Endothelial cell of umbilical vein (primary cell): ENCODE measurements around the gene ACER1. TPM values are rescaled to one million over a fixed set of nuclear protein-coding genes. Genes with fewer than 3 reads are reported as not detected.

Experiments
- BruUV-seq: library from RNA; stranded (reverse); fragments of 400-500 nt; replicated peaks from 2 replicates; lab custom pipeline; 2021; lab: Mats Ljungman, UMichigan
- CTCF ChIA-PET: fragments of 300-600, 350-600 bp; sonication (Branson Sonifier 250); formaldehyde crosslinking; loops from one replicate; lab custom pipeline; 2021; ENCODE audit warnings: antibody characterized with exemption, inconsistent platforms; lab: Charles Lee
- POLR2A ChIA-PET: fragments of 300-600, 350-600 bp; sonication (Branson Sonifier 250); formaldehyde crosslinking; loops from one replicate; lab custom pipeline; 2021; ENCODE audit warnings: antibody characterized with exemption, inconsistent platforms; lab: Charles Lee
- DNase-seq: peaks from one replicate; pipeline ENCODE4 v3.0.0-alpha.2; 2011; ENCODE audit warnings: low read depth, low spot score
- FAIRE-seq: peaks from 2 replicates; lab custom pipeline; 2011; peaks lifted over from hg19 to GRCh38; lab: Jason Lieb, UNC
- H2AFZ ChIP-seq: 2 replicates; pipeline ENCODE4 v1.6.0; 2012; ENCODE audit warnings: low read depth, low read length, control low read depth, inconsistent platforms
- H3K27ac ChIP-seq: 2 replicates; pipeline ENCODE4 v1.5.1; 2011; ENCODE audit warnings: low read depth, mild to moderate bottlenecking, control low read depth, low read length, moderate library complexity; ENCODE audit not compliant: insufficient read depth
- H3K27me3 ChIP-seq, 2 experiments: 2 replicates each; pipeline versions ENCODE4 v1.6.0 to v1.6.1; 2011; ENCODE audit warnings: low read length in 2 of 2, mixed read lengths in 1 of 2; ENCODE audit not compliant: control insufficient read depth in 2 of 2, insufficient read depth in 2 of 2
- H3K36me3 ChIP-seq, 2 experiments: 2 replicates in 1 of 2; 3 replicates in 1 of 2; pipeline ENCODE4 v1.5.1; 2011; ENCODE audit warnings: low read length in 2 of 2, mild to moderate bottlenecking in 1 of 2, moderate library complexity in 1 of 2; ENCODE audit not compliant: control insufficient read depth in 2 of 2, insufficient read depth in 2 of 2; ENCODE audit errors: extremely low read depth in 1 of 2
- H3K4me1 ChIP-seq: 3 replicates; pipeline ENCODE4 v1.5.1; 2011; ENCODE audit warnings: mild to moderate bottlenecking, low read length; ENCODE audit not compliant: control insufficient read depth, insufficient read depth; ENCODE audit errors: extremely low read depth
- H3K4me2 ChIP-seq: 2 replicates; pipeline ENCODE4 v1.6.1; 2011; ENCODE audit warnings: low read length, control low read depth, mixed read lengths; ENCODE audit not compliant: insufficient read depth
- H3K4me3 ChIP-seq, 3 experiments: fragments of 200-600 bp in 1 of 3; sonication (generic), shearing (Covaris generic) in 1 of 3; replicated peaks in 1 of 3; 2 replicates each; pipeline ENCODE4 v1.5.1; 2011 to 2016; ENCODE audit warnings: control low read depth in 3 of 3, low read length in 3 of 3, mild to moderate bottlenecking in 2 of 3, inconsistent platforms in 1 of 3, low read depth in 1 of 3, moderate library complexity in 1 of 3; ENCODE audit not compliant: insufficient read depth in 1 of 3
- H3K79me2 ChIP-seq: 2 replicates; pipeline ENCODE4 v1.6.0; 2012; ENCODE audit warnings: low read length, inconsistent platforms; ENCODE audit not compliant: control insufficient read depth, insufficient read depth
- H3K9ac ChIP-seq: replicated peaks from 2 replicates; pipeline ENCODE3; 2011; ENCODE audit warnings: low read length, control low read depth; ENCODE audit not compliant: insufficient read depth; ENCODE audit errors: extremely low read depth
- H3K9me1 ChIP-seq: replicated peaks from 3 replicates; pipeline ENCODE4 v1.6.0; 2011; ENCODE audit warnings: mild to moderate bottlenecking, low read length; ENCODE audit not compliant: control insufficient read depth, insufficient read depth; ENCODE audit errors: extremely low read depth
- H3K9me3 ChIP-seq: replicated peaks from 2 replicates; pipeline ENCODE4 v1.5.1; 2012; ENCODE audit warnings: low read length, inconsistent platforms; ENCODE audit not compliant: control insufficient read depth, insufficient read depth
- H4K20me1 ChIP-seq: replicated peaks from 2 replicates; pipeline ENCODE3; 2011; ENCODE audit warnings: mild to moderate bottlenecking, low read length; ENCODE audit not compliant: control insufficient read depth, insufficient read depth; ENCODE audit errors: extremely low read depth
- EZH2 ChIP-seq: IDR thresholded peaks from 2 replicates; pipeline ENCODE4 v1.6.1; 2012; ENCODE audit warnings: borderline replicate concordance, low read depth, mild to moderate bottlenecking, moderate library complexity, low read length, inconsistent platforms; ENCODE audit not compliant: severe bottlenecking
- FOS ChIP-seq: IDR thresholded peaks from 2 replicates; pipeline ENCODE4 v1.6.1; 2011; ENCODE audit warnings: mild to moderate bottlenecking, low read length, moderate library complexity, borderline replicate concordance; ENCODE audit not compliant: insufficient read depth
- GATA2 ChIP-seq: IDR thresholded peaks from 2 replicates; pipeline ENCODE4 v1.7.0; 2011; ENCODE audit warnings: low read depth, mild to moderate bottlenecking, moderate library complexity, mixed read lengths, low read length; ENCODE audit not compliant: insufficient read length, insufficient read depth
- JUN ChIP-seq: IDR thresholded peaks from 2 replicates; pipeline ENCODE4 v1.6.1; 2011; ENCODE audit warnings: borderline replicate concordance, low read depth; ENCODE audit not compliant: insufficient read length, insufficient read depth
- MYC ChIP-seq: IDR thresholded peaks from one replicate; pipeline ENCODE4 v1.6.1; 2011; ENCODE audit warnings: mild to moderate bottlenecking, low read depth, low read length
- POLR2A ChIP-seq: IDR thresholded peaks from 2 replicates; pipeline ENCODE4 v1.6.1; 2012; ENCODE audit warnings: low read depth, mild to moderate bottlenecking, control low read depth, low read length
- POLR2AphosphoS5 ChIP-seq: IDR thresholded peaks from 2 replicates; pipeline ENCODE4 v1.6.1; 2012; ENCODE audit warnings: low read depth, mild to moderate bottlenecking, control low read depth, low read length, moderate library complexity; ENCODE audit not compliant: insufficient read depth
- dilution Hi-C: fragments of 300-500 bp; cut with MboI; formaldehyde crosslinking; loops from one replicate; pipeline ENCODE4 v1.15.0; 2019; ENCODE audit warnings: low sequenced_read_pairs; ENCODE audit not compliant: extremely low pct_ligation_motif_present
- intact Hi-C: fragments of 100-400 bp; cut with micrococcal nuclease; formaldehyde crosslinking; loops from one replicate; pipeline ENCODE4 v1.10.0; 2022
- polyA plus RNA-seq, 4 experiments: library from polyadenylated mRNA; depleted of rRNA in 3 of 4; stranded (reverse) in 3 of 4; unstranded in 1 of 4; fragments of >200 nt; gene quantifications; 2 replicates each; pipeline versions ENCODE4 v1.2.1 to v1.2.3, GENCODE V29; 2011 to 2012; ENCODE audit warnings: missing spikeins in 1 of 4
- total RNA-seq: library from RNA; stranded (reverse); gene quantifications from 2 replicates; pipeline ENCODE4 v1.2.3, GENCODE V29; 2021
- TF ChIP-seq, protein P1 (sequence below), 2 donors: IDR thresholded peaks; 1 replicate in 1 of 2; 2 replicates in 1 of 2; pipeline ENCODE4 v1.5.1; 2011; ENCODE audit warnings: low read length in 2 of 2, mild to moderate bottlenecking in 2 of 2, moderate library complexity in 2 of 2, control low read depth in 1 of 2, inconsistent platforms in 1 of 2, low read depth in 1 of 2; ENCODE audit not compliant: insufficient read depth in 1 of 2; ENCODE audit errors: extremely low read depth in 1 of 2
- TF ChIP-seq, protein P2 (sequence below): IDR thresholded peaks from 2 replicates; pipeline ENCODE4 v1.6.1; 2011; ENCODE audit not compliant: insufficient read depth, insufficient read length

ACER1 gene
- total and polyA plus RNA-seq, 2 donors (not counting 3 experiments of a cell fraction or from before 2014, with no cell fraction given), result 0.04 TPM; not detected in 1

DNA sequence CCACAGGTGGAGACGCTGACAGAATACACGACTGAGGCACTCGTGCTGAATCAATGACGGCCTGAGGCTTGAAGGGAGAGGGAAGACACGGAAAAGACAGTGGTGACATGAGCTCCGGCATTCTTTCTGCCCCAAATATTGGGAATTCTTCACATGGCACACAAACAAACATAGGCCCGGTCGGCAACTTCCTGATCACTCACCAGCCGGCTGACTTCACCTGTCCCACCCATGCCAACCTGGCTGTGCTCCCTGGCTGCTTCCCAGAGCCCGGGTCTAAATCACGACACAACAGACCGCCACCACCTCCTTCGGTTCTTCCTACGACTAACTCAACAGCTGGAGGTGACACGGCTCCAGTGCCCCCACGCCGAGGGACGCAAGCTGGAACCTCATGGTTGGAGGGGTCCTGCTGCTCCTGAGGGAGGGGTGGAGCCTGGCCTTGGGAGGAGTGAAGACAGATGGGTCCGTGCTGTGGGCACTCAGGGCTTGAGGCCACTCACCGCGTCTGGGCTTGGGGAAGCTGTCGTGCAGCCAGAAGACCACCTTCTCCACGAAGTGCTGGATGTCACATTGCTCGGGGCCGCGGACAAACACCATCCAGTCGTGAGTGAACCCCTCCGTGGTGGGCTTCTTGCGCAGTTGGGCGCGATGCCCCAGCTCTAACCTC is 63.2 kb downstream of the ACER1 start:
- no peak overlapping the region for H3K27ac ChIP-seq
- H3K79me2 ChIP-seq, result peaks cover 78% of the 10 kb centered on the region
- no peaks in the 10 kb centered on the region for H3K9me1 ChIP-seq
- H2AFZ ChIP-seq, result no peak overlapping the region
- no peak overlapping the region for H3K4me2 ChIP-seq
- H3K9me3 ChIP-seq, result no peaks in the 10 kb centered on the region
- H3K4me3 ChIP-seq, result no peak overlapping the region
- no peak for FAIRE-seq
- ChIA-PET POLR2A (no interaction called here), CTCF (interaction anchor here (3.3 kb wide), 1 partner anchor 51 kb away, joined by 42 read pairs; no protein-coding TSS in a partner anchor)
- no peaks in the 10 kb centered on the region for H3K27me3 ChIP-seq
- H3K36me3 ChIP-seq, result peaks cover 9 to 22% of the 10 kb centered on the region in 2 experiments
- dilution Hi-C loops (loop anchor here (10.0 kb wide), 1 partner anchor 45 kb away; no protein-coding TSS in a partner anchor), intact Hi-C loops (loop anchor here (5.0 kb wide), 1 partner anchor 208 kb away; no protein-coding TSS in a partner anchor)
- peaks cover 44% of the 10 kb centered on the region for H3K4me1 ChIP-seq
- no TSS peak for BruUV-seq
- TF ChIP-seq GATA2 (no peak), FOS (no peak), EZH2 (no peak), POLR2A (no peak), POLR2AphosphoS5 (no peak), MYC (no peak), JUN (no peak)
- TF ChIP-seq, protein P1, sequence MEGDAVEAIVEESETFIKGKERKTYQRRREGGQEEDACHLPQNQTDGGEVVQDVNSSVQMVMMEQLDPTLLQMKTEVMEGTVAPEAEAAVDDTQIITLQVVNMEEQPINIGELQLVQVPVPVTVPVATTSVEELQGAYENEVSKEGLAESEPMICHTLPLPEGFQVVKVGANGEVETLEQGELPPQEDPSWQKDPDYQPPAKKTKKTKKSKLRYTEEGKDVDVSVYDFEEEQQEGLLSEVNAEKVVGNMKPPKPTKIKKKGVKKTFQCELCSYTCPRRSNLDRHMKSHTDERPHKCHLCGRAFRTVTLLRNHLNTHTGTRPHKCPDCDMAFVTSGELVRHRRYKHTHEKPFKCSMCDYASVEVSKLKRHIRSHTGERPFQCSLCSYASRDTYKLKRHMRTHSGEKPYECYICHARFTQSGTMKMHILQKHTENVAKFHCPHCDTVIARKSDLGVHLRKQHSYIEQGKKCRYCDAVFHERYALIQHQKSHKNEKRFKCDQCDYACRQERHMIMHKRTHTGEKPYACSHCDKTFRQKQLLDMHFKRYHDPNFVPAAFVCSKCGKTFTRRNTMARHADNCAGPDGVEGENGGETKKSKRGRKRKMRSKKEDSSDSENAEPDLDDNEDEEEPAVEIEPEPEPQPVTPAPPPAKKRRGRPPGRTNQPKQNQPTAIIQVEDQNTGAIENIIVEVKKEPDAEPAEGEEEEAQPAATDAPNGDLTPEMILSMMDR (IDR thresholded peaks at IDR 0.05; ENCODE audit: extremely low read depth in 1 of 2, insufficient read depth in 1 of 2, low read depth in 1 of 2, low read length in 2 of 2), result no peak
- TF ChIP-seq, protein P2, sequence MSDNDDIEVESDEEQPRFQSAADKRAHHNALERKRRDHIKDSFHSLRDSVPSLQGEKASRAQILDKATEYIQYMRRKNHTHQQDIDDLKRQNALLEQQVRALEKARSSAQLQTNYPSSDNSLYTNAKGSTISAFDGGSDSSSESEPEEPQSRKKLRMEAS, result no peak
- no peaks in the 10 kb centered on the region for H4K20me1 ChIP-seq
- DNase-seq, result no peak
- no peak overlapping the region for H3K9ac ChIP-seq
